HG03045 (cell line): ENCODE results near the gene RIMKLA.

Experiments
- ATAC-seq: cut with Tn5 transposase; IDR thresholded peaks from one replicate; pipeline ENCODE4 v1.9.1; 2021; ENCODE audit warnings: mild to moderate bottlenecking, moderate library complexity; ENCODE audit not compliant: unreplicated experiment

RIMKLA gene

GRCh38 chr1:42424201-42424600 is 43.6 kb downstream of the RIMKLA start:
- no peak for ATAC-seq

- no peak for ATAC-seq
Measured at GRCh38 chr1:42427240-42427639, 46.6 kb downstream of the RIMKLA start.

GRCh38 chr1:42429603-42430002 is 49.0 kb downstream of the RIMKLA start:
- no peak for ATAC-seq

- no peak for ATAC-seq
Measured at GRCh38 chr1:42430286-42431135, 49.9 kb downstream of the RIMKLA start.

- ATAC-seq: no peak
Measured at GRCh38 chr1:42431514-42431913, 50.9 kb downstream of the RIMKLA start.

- ATAC-seq: no peak
Measured at GRCh38 chr1:42432714-42433113, 52.1 kb downstream of the RIMKLA start.

- no peak for ATAC-seq
Measured at GRCh38 chr1:42433369-42433768, 52.8 kb downstream of the RIMKLA start.

- no peak for ATAC-seq
Measured at GRCh38 chr1:42434340-42434739, 53.7 kb downstream of the RIMKLA start.

- no peak for ATAC-seq
Measured at GRCh38 chr1:42439940-42440339, 59.3 kb downstream of the RIMKLA start.

GRCh38 chr1:42442662-42443061 is 62.1 kb downstream of the RIMKLA start:
- ATAC-seq: no peak

- no peak for ATAC-seq
Measured at GRCh38 chr1:42449256-42449655, 68.7 kb downstream of the RIMKLA start.

GRCh38 chr1:42450061-42450460 is 69.5 kb downstream of the RIMKLA start:
- no peak for ATAC-seq

- ATAC-seq: no peak
Measured at GRCh38 chr1:42453386-42453785, 72.8 kb downstream of the RIMKLA start.

- ATAC-seq: no peak
Measured at GRCh38 chr1:42454403-42454802, 73.8 kb downstream of the RIMKLA start.

GRCh38 chr1:42456010-42456753 is 75.6 kb downstream of the RIMKLA start, which contains the start of the genes PPCS and ZMYND12:
PPCS (plus strand) TSS chr1:42456543; CDS start chr1:42456566, 23 bp downstream.
ZMYND12 (minus strand) TSS chr1:42456022; CDS start chr1:42455997, 25 bp downstream.
- ATAC-seq: peak; percentile 82

GRCh38 chr1:42456754-42457089 is 76.1 kb downstream of the RIMKLA start:
- peak; percentile 55 for ATAC-seq

- ATAC-seq: no peak
Measured at GRCh38 chr1:42461196-42461595, 80.6 kb downstream of the RIMKLA start.

GRCh38 chr1:42462828-42463763 is 82.5 kb downstream of the RIMKLA start, which contains the start of gene CCDC30:
CCDC30 (plus strand) TSS chr1:42463286; CDS start chr1:42480552, 17,266 bp downstream.
- peak; percentile 99 for ATAC-seq

- ATAC-seq: no peak
Measured at GRCh38 chr1:42463921-42464320, 83.3 kb downstream of the RIMKLA start.

- ATAC-seq: no peak
Measured at GRCh38 chr1:42466030-42466429, 85.4 kb downstream of the RIMKLA start.

- ATAC-seq: no peak
Measured at GRCh38 chr1:42469727-42470126, 89.1 kb downstream of the RIMKLA start.
